Activated CD4-positive, alpha-beta T cell treated with anti-CD3 and anti-CD28 coated beads, Interleukin-2, Interleukin-4, amounts not matched to agents 100 ng/mL and 50 ng/mL, durations not matched to agents 16 hours and 8 hours (primary cell): ENCODE results near the gene CHML.
"Not testable (repeated sequence)": the region's sequence is repeated elsewhere in the genome, so short reads cannot be mapped to it uniquely, and the experiment has no call there.

Experiments used
- DNase-seq: peaks from one replicate; pipeline ENCODE4 v3.0.0-alpha.2; 2020; ENCODE audit warnings: low spot score

CHML gene

GRCh38 chr1:241640149-241640866 is at the start of gene CHML, which contains the start of gene OPN3:
Gene CHML (minus strand): TSS chr1:241640369. CDS start chr1:241635766, 4,603 bp downstream.
Gene OPN3 (minus strand): TSS chr1:241640369. CDS start chr1:241640254, 115 bp downstream.
- peak; percentile 93 for DNase-seq

- DNase-seq: no peak
Measured at GRCh38 chr1:241688940-241689368, 48.8 kb upstream of the CHML start.

GRCh38 chr1:241684108-241684507 is 43.9 kb upstream of the CHML start:
- no peak for DNase-seq

GRCh38 chr1:241682921-241683320 is 42.8 kb upstream of the CHML start:
- no peak for DNase-seq

GRCh38 chr1:241681861-241682448 is 41.8 kb upstream of the CHML start:
- not testable (repeated sequence) for DNase-seq

GRCh38 chr1:241679961-241680360 is 39.8 kb upstream of the CHML start:
- no peak for DNase-seq

GRCh38 chr1:241679404-241679803 is 39.2 kb upstream of the CHML start:
- no peak for DNase-seq

- DNase-seq: no peak
Measured at GRCh38 chr1:241678536-241678935, 38.4 kb upstream of the CHML start.

- DNase-seq: peak; percentile 36
Measured at GRCh38 chr1:241677201-241677600, 37.0 kb upstream of the CHML start.

GRCh38 chr1:241675983-241676382 is 35.8 kb upstream of the CHML start:
- DNase-seq: no peak

- DNase-seq: no peak
Measured at GRCh38 chr1:241674805-241675384, 34.7 kb upstream of the CHML start.

- DNase-seq: no peak
Measured at GRCh38 chr1:241672301-241672700, 32.1 kb upstream of the CHML start.

- DNase-seq: no peak
Measured at GRCh38 chr1:241666419-241666818, 26.2 kb upstream of the CHML start.

- DNase-seq: no peak
Measured at GRCh38 chr1:241660424-241660972, 20.3 kb upstream of the CHML start.

GRCh38 chr1:241659016-241659415 is 18.8 kb upstream of the CHML start:
- DNase-seq: not testable (repeated sequence)

- no peak for DNase-seq
Measured at GRCh38 chr1:241658081-241658793, 18.1 kb upstream of the CHML start.

- DNase-seq: no peak
Measured at GRCh38 chr1:241654641-241655040, 14.5 kb upstream of the CHML start.

- no peak for DNase-seq
Measured at GRCh38 chr1:241654019-241654418, 13.8 kb upstream of the CHML start.

GRCh38 chr1:241652012-241652411 is 11.8 kb upstream of the CHML start, which contains the start of gene WDR64:
Gene WDR64 (plus strand): TSS chr1:241652281. CDS start chr1:241652485, 204 bp downstream.
- DNase-seq: no peak

- no peak for DNase-seq
Measured at GRCh38 chr1:241648159-241648558, 8.0 kb upstream of the CHML start.

- no peak for DNase-seq
Measured at GRCh38 chr1:241647658-241648057, 7.5 kb upstream of the CHML start.

- no peak for DNase-seq
Measured at GRCh38 chr1:241646201-241646600, 6.0 kb upstream of the CHML start.
